Suprapubic skin (tissue), 4 donors: ENCODE results near the gene MBP.

Source experiments
- CTCF ChIP-seq, 2 donors: fragments of 200-600 bp in 1 of 2; fragments of 450-650 bp in 1 of 2; sonication (generic) in 1 of 2; IDR thresholded peaks; one replicate each; pipeline ENCODE4 v1.5.1; 2016 to 2019; ENCODE audit warnings: antibody characterized with exemption in 2 of 2, mild to moderate bottlenecking in 1 of 2, moderate library complexity in 1 of 2
- EP300 ChIP-seq: sonication (generic); formaldehyde crosslinking; IDR thresholded peaks from one replicate; pipeline ENCODE4 v1.6.1; 2017; ENCODE audit warnings: antibody characterized with exemption
- POLR2A ChIP-seq, 2 donors: fragments of 450-650 bp; IDR thresholded peaks; one replicate each; pipeline ENCODE4 v1.6.1; 2017; ENCODE audit warnings: antibody characterized with exemption in 2 of 2, mild to moderate bottlenecking in 2 of 2, moderate library complexity in 2 of 2
- POLR2AphosphoS5 ChIP-seq, 3 donors: sonication (generic); formaldehyde crosslinking; IDR thresholded peaks; one replicate each; pipeline ENCODE4 v1.6.1; 2017; ENCODE audit warnings: antibody characterized with exemption in 3 of 3

GRCh38 chr18:77004555-77005380, 127.8 kb downstream of the MBP start:
- no peak for TF ChIP-seq CTCF (IDR thresholded peaks at IDR 0.05)
- no peak for TF ChIP-seq EP300
- TF ChIP-seq POLR2A (IDR thresholded peaks at IDR 0.05), result no peak
- no peak for TF ChIP-seq POLR2AphosphoS5 (IDR thresholded peaks at IDR 0.05)
